ENCODE measurements around the gene MAPK11.

DNA sequence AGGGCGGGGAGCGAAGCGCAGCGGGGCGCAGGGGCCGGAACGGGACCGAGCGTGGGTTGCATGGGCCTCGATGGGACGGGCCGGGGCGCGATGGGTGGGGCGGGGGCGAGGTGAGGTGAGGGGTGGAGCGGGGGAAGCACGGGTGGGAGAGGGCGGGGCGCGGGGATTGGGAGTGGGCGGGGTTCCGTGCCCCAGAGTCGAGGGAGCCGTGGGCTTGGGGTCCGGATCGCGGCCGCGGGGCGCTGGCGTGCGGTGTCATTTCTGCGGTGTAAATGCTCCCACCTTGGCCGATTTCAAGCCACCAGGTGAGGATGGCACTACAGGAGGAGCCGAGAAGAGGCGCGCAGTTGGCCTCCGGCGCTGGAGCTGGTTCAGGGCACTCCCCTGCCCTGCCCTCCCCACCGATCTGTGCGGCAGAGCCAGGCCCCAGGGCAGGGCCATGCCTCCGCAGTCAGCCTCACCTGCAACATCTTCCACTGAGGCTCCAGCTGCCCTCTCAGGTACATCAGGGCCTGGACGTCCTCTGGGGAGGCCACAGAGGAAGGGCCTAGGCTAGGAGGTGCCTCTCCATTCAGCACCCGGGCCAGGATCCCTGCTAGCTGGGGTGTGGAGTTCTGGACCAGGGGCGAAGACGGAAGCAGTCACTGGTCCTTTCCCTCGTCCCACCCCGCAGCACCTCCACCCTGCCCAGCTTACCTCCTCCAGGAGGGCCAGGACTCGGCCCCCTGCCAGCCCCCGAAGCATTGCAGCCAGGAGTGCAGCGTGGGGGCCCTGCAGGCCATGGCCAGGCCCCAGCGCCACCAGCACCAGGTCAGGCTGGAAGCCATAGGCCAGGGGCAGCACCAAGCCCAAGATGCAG is 24.7 kb downstream of the MAPK11 start:
- TF ChIP-seq POLR2A (IDR thresholded peaks at IDR 0.05) = no peak
- TF ChIP-seq, protein P1, sequence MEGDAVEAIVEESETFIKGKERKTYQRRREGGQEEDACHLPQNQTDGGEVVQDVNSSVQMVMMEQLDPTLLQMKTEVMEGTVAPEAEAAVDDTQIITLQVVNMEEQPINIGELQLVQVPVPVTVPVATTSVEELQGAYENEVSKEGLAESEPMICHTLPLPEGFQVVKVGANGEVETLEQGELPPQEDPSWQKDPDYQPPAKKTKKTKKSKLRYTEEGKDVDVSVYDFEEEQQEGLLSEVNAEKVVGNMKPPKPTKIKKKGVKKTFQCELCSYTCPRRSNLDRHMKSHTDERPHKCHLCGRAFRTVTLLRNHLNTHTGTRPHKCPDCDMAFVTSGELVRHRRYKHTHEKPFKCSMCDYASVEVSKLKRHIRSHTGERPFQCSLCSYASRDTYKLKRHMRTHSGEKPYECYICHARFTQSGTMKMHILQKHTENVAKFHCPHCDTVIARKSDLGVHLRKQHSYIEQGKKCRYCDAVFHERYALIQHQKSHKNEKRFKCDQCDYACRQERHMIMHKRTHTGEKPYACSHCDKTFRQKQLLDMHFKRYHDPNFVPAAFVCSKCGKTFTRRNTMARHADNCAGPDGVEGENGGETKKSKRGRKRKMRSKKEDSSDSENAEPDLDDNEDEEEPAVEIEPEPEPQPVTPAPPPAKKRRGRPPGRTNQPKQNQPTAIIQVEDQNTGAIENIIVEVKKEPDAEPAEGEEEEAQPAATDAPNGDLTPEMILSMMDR (IDR thresholded peaks at IDR 0.05) = no peak

All from Peyer's patch (tissue), 4 donors.